GM19452 (cell line): ENCODE measurements around the gene KCNE4.

Experiments used
- ATAC-seq: cut with Tn5 transposase; IDR thresholded peaks from one replicate; pipeline ENCODE4 v1.9.1; 2021; ENCODE audit not compliant: unreplicated experiment

Gene KCNE4

DNA sequence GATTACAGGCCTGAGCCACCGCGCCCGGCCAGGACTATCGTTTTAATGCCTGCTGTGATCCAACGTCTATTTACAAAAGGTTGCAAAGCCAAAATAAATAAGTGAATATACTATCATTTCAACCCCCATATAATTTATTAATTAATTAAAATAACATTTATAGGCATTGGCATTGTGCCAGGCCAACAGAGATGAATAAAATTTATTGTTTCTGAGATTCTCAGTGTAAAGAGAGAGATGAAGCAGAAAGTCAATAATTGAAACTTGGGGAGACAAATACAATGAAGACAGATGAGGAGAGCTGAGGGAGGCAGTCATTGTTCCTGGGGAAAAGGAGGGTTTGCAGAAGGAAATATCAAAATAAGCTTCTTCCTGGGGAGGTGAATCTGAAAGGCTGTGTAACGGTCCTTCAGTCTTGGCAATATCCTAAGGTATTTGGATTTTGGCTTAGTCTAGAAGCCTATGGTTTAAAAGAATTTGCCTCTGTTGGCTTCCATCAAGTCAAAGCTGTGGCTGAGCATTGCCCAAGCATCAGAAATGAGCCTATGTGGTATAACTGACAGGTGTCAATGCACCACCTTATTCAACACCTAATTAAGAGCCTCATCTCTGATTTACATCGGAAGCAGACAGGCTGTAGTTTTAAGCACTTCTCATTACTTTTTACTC is 31.5 kb downstream of the KCNE4 start:
- no peak for ATAC-seq

DNA sequence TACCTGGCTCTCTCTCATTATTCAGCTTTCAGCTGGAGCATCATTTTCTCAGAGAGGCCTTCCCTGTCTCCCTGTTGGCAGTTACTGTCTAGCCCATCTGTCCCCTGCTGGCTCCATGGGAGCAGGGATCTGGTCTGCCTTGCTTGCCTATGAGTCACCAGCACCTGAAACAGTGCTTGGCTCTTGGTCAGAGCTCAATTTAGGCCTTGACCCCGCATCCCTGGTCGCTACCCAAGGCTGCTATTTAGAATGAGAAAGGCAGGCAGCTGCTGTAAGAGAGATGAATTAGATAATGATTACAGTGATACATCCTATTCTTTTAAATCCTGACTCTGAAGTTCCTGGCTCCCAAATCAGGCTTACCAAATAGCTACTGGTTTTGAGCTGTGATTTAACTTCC is 32.9 kb downstream of the KCNE4 start:
- ATAC-seq: no peak

DNA sequence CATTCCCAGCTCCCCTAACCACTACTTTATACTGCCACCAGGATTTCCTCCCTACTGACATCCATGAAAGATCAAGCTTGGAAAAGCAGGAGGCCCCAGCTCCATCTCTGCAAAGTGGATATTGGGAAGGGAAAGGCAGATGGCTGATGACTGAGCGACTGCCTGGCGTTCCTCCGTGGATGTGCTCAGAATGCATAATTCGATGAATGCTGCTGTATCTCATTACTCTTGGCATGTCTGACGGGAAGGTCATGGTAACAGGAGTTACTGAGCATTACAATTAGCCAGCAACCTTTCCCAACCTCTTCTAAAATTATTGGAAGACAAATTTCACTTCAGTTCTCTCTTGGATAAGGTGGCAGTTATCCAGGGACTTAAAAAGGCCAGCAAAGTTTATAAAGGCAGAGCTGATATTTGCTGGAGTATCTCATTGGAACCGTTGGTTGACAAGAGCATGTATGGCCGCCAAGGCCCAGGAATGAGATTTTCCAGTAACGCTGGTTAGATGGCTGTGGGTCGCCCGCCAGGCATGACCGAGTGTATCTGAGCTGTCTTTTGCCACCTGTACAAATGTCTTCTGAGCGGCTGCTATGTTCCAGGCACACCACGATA is 34.5 kb downstream of the KCNE4 start:
- ATAC-seq: no peak

DNA sequence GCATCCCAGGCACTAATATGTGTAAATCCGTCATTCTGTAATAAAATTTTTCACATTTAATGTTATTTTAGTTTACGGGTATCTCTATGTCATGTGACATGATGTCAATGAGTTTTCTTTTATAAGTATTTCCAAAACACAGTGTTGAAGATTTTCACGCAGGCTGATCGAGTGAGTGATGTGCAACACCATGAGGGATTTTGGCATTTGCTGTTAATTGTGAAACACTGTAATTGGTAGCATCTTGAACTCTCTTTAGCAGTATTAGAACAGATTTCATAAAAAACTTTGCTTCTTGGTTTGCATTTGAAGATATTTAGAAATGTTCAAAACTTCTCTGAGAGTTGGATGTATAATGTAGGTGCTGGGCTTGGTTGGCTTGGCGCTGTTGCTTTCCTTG is 35.5 kb downstream of the KCNE4 start:
- ATAC-seq: no peak

DNA sequence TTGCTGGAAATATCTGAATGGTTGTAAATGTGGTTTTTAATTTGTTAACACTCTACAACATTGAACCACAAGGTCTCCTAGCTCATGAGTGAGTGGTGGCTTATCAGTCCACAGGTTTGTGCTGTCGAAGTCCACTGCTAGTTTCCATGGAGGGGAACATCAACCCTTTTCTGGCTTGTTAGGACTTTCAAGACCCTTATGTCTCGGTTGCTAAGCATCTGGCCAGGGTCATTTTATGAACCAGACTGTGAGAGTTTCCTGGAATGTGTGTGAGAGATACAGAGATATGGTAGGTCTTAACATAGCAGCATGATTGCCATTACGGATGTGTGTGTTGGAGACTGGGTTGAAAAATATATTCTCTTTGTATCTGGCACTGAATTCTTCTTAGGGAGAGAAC is 36.9 kb downstream of the KCNE4 start:
- no peak for ATAC-seq

DNA sequence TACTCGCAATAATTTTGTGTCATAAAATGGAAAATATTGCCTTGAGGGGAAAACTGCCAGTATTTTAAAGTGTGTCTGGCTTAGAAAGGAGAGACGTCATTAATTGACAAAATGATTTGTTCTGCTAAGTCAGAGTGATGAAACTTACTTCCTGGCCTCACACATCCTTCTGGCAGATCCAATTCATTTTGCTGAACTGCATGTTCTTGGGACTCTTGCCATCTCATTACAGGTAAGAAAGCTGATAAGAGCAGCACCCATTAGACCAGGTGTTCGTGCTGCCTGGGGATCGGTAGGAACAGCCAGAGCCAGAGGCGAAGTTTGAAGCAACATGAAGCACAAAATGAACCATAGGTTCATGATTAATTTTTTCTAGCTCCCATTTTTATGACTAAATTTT is 38.0 kb downstream of the KCNE4 start:
- no peak for ATAC-seq

DNA sequence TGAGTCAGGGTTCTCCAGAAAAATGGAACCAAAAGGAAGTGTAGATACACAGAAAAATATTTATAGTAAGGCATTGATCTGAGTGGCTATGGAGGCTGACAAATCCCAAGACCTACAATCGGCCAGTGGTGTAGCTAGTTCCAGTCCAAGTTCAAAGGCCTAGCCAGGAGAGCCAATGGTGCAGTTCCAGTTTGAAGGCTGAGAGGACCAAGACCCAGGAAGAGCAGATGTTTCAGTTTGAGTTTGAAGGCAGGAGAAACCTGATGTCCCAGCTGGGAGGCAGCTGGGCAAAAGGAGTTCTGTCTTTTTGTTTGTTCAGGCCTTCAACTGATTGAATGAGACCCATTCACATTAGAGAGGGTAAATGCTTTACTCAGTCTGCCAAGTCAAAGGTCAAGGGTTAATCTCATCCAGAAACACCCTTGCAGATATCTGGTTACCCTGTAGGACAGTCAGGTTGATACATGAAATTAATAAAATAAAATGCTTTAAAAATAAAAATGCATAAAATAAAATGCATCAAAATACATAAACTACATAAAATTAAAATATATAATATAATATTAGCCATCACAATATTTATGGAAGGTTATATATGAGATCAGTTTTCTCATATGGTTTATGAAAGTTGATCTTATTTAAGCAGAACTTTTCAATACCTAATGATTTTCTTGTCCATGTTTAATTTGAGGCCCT is 38.7 kb downstream of the KCNE4 start:
- no peak for ATAC-seq

DNA sequence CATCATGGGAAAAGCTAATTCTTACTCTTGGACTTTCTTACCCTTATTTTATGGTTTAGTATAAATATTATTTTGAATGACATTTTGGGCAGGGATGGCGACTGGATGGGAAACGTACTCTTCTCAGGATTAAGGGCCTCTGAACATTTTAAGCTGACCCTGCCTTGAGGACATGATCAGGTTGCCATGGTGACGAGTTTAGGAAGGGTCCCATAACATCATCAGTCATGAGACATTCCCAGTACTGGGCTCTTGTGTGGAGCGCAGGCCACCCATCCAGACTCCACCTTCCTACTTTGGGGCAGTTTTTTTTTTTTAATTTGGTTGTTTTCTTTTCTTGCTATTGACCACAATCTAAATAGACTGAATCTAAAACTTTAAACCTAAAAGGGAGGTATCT is 40.7 kb downstream of the KCNE4 start:
- no peak for ATAC-seq

DNA sequence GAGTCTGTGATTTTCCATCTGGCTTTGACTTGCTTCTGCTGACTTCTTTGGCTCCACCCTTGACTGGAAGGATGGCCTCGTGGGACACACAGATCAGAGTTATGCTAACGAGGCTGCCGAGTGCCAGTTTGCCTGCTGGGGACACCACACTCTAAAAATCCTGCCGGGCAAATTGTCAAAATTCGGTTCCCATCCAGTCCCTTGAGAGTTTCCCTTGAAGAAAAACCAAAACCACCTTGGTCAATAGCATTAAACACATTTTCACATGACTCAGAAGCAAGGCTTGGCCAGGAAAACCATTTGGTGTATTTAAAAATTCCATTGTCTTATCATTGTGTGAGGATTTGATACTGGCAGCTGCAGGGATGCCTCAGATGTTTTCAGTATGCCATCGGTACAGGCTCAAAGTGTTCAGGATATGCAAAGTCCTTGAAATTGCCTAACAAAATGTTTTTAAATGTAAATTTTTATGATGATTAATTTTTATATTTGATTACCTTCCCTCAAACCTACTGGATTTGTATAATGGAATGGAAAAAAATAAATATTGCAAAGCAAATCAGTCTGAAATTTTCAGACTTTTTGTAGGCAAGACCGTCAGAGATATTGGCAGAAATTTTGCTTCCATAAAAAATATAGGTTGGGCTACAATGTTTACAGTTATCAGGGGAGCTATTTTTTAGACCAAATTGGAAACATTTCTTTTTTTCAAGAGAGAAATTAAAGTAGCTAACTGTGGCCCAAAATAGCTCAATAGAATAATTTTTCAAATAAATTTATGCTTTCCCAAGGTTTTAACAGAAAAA is 41.6 kb downstream of the KCNE4 start:
- no peak for ATAC-seq

DNA sequence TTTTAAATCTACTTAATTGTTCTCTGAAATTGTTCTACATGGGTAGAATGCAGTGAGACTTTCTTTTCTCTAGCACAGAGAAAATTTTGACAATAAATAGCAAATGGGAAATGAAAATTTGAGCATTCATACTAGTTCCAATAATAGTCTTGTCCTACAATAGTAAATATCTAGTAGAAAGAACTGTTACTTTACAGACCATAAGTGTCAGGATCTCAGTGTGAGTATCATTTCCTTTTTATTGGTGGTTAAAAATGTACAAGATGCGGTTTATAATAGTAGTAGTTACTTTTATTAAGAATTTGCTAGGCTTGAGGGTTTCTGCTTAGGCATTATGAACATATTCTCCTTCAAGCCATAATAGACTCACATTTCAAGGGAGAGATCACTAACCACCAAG is 43.2 kb downstream of the KCNE4 start:
- ATAC-seq: peak; percentile 44

DNA sequence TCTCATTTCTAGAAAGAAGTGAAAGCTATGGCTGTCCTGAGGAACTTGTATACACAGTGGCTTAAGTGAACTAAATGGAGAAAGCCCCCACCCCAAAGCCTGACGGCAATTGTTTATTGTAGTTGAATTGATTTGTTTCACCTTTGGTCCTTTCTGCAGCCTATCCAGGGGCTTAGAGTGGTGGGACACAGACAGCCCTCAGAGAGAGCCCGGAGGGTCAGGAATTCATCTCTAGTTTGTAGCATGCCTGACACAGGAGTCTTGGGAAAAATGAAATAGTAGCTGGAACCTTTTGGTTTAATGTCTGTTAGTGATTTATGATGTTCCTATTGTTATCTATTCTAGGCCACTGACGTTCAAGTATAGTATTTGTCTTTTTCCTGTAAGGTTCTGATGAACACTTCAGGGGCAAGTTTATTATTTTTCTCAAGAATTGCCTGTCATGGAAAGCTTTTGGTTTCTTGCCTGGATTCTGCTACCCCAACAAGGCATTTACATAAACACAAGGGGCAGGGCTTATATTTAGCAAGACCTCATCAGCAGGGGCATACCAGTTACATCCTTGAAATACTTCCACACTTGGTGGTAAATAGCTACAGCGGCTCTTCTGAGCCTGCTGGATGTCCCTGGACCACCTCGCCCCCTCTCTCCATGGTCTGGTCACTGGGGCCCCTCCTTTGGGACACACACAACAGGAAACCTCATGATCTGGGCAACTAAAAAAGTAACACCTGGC is 44.4 kb downstream of the KCNE4 start:
- no peak for ATAC-seq

DNA sequence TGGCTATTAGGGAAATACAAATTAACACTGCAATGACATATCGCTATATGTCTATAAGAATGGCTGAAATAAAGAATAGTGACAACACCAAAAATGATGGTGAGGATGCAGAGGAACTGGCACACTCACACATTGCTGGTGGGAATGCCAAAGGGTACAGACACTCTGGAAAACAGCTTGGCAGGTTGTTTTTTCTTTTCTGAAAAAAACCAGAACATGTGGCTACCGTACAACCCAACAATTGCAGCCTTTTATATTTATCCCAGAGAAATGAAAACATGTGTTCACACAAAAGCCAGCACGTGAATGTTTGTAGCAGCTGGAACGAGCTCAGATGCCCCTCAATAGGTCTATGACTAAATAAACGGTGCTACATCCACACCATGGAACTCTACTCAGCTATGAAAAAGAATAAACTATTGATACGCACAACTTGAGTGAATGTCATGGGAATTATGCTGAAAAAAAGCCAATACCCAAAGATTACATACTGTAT is 45.9 kb downstream of the KCNE4 start:
- no peak for ATAC-seq

DNA sequence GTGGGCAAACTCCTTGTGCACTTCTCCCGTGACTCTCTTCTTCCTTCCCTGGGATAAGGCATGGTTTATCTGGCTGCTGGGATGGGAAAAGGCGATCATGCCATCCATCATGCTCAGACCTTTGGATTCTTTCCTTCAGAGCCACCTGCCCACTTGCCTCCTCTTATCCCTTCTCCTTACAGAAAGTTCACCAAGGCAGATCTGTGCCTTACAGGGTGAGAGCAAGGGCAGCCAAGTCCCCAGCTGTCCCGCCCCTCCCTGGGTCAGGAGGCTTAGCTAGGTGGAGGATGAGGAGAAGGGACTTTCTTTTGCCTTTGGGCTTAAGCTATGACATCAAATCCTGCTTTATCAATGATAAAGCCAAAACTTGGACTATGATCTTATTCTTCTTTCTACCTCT is 47.6 kb downstream of the KCNE4 start:
- ATAC-seq: no peak

DNA sequence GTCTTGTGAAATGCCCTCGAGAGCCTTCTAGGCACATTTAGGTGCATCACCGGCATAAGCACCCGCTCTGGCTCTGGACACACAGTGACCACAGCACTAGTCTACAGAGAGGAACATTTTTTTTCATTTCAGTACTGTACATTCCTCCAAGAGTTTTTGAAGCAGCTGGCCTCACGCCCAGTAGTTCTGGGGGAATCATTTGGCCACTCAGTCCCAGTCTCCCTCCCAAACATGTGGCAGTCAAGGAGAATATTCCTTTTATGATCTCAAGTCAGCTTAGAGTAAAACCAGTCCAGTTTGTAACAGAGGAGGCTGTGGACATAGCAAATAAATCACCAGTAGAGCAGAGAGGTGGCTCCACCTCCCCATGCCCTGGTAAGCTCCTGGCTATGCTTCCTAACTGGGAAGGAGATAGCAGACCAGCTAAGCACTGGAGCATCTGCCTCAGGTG is 48.1 kb downstream of the KCNE4 start:
- no peak for ATAC-seq

DNA sequence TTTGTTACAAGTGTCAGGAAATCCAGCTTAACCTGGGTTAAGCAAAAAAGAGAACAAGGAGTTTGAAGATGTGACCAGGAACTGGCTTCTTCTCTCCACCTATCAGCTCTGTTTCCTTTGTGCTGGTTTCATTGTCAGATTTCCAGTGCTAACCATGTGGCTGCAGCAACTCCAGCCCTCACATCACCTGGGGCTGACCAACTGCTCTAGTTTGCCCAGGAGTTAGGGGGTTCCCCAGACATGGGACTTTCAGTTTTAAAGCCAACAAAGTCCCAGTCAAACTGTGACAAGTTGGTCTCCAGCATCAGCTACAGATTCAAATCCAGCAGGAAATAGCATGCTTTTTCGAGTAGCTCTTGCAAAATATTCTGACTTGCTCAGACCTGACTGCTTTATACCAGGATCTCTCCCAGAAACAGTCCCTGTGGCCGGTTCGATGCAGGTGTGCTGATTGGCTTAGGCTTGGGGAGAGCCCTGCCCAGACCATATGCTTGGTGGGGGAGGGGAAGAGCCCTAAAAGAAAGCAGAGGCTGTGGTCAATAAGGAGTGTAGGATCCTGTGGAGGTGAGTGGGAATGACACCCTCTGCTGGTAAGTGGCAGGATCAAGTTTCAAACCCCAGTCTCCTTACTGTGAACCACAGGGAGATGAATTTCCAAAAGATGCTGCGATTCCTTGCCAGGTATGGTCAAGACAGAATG is 49.5 kb downstream of the KCNE4 start:
- ATAC-seq: peak; percentile 68

DNA sequence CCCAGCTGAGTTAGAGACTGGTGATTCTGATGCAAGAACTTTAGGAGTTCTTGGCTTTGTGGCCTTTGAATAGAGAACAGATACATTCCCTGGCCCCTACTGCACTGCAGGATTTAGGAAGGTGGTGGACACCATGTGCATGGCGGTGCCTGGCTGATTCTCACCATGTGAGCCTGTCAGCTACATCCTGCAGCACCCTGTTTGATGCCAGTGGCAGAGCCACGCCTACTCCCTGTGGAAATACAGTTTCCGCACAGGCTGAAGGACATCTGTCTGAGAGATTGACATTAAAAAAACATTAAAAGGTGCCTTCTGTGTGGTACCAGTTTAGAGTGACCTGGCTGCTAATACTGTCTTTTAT is 50.0 kb downstream of the KCNE4 start:
- no peak for ATAC-seq

DNA sequence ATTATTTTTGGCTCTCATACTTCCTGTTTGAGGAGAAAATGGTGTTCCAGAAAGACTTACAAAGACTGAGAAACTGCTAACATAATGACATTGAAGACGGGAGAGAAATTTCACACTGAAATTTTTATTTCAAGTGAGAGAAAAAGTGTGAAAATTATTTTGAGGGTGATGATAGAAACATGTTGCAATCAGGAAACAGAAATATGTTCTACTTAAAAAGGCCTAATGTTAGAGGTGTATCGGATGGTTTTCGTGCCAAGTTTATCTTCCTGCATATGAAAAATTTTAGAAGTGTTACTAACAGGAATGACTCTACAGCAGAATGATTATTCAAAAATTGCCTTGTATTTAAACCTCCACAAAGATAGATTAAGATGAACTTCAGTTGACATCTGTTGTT is 50.5 kb downstream of the KCNE4 start:
- no peak for ATAC-seq

DNA sequence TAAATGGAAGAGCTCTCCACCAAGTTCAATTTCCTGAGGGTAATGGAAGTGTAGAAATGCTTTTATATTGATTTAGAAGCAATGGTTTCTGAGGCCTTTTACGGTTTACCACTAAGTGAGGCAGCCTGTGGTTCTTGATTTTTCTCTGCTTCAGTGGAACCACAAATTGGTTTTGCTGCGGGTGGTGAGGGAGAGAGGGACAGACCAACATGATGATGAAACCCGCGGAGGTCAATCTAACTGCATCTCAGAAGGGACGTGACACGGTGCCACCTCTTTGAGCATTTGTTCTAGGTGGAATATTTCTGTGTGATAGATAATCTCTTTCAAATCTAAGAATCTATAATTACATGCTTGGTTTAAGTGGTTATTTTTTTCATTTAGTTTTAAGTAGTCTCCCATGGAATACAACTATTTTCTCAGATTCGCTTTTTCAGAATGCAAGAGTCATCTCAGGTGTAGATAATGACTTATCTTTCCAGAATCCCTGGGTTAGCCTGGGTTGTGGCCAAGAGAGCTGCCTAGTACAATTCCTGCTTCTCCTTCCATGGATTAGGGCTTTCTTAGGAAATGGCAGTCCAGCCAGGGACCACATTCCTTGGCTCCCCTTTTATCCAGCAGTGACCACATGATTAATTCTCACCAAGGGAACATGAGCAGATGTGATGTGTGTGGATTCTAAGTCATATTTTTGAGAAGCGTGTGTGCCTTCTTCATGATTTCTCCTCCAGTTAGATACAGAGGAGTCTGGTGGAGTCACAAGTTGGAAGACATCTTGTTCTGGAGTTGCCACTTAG is 52.5 kb downstream of the KCNE4 start:
- ATAC-seq: no peak
